MCF 10A (cell line): ENCODE data around the gene ALDH18A1. TPM values are rescaled to one million over a fixed set of nuclear protein-coding genes. Genes with fewer than 3 reads are reported as not detected.

Source experiments
- BruUV-seq: library from RNA; stranded (reverse); fragments of 400-500 nt; replicated peaks from 2 replicates; lab custom pipeline; 2021; lab: Mats Ljungman, UMichigan
- CTCF ChIA-PET: fragments of 300-600 bp; sonication (Branson Sonifier 250); formaldehyde crosslinking; extraction: SDS; loops from one replicate; lab custom pipeline; 2021; ENCODE audit warnings: antibody characterized with exemption, inconsistent platforms; lab: Yijun Ruan, JAX
- POLR2A ChIA-PET: fragments of 300-600, 350-650 bp; sonication (Branson Sonifier 250); formaldehyde crosslinking; extraction: SDS; loops from one replicate; lab custom pipeline; 2020; ENCODE audit warnings: antibody characterized with exemption, inconsistent platforms; lab: Yijun Ruan, JAX
- DNase-seq: peaks from one replicate; pipeline ENCODE4 v3.0.0-alpha.2; 2018; ENCODE audit not compliant: unreplicated experiment
- H3K27ac Mint-ChIP-seq: one replicate; pipeline ENCODE4 v1.8.0; 2022; ENCODE audit warnings: mild to moderate bottlenecking, low read depth, mixed read lengths; ENCODE audit not compliant: unreplicated experiment
- H3K27me3 Mint-ChIP-seq: one replicate; pipeline ENCODE4 v1.8.0; 2022; ENCODE audit warnings: mixed read lengths; ENCODE audit not compliant: insufficient read depth, unreplicated experiment
- H3K36me3 Mint-ChIP-seq: one replicate; pipeline ENCODE4 v1.8.0; 2022; ENCODE audit warnings: mild to moderate bottlenecking, moderate library complexity, mixed read lengths; ENCODE audit not compliant: insufficient read depth, unreplicated experiment
- H3K4me1 Mint-ChIP-seq: one replicate; pipeline ENCODE4 v1.8.0; 2022; ENCODE audit warnings: mixed read lengths; ENCODE audit not compliant: insufficient read depth, unreplicated experiment
- H3K4me3 Mint-ChIP-seq: one replicate; pipeline ENCODE4 v1.8.0; 2022; ENCODE audit warnings: mild to moderate bottlenecking, moderate library complexity, mixed read lengths; ENCODE audit not compliant: unreplicated experiment
- H3K9me3 Mint-ChIP-seq: one replicate; pipeline ENCODE4 v1.8.0; 2022; ENCODE audit warnings: mixed read lengths; ENCODE audit not compliant: unreplicated experiment
- CTCF ChIP-seq: fragments of 200-600 bp; IDR thresholded peaks from one replicate; pipeline ENCODE4 v1.8.0; 2022; ENCODE audit warnings: antibody characterized with exemption, mild to moderate bottlenecking; ENCODE audit not compliant: unreplicated experiment
- intact Hi-C: fragments of 100-400 bp; cut with micrococcal nuclease; formaldehyde crosslinking; loops from 2 replicates; pipeline ENCODE4 v1.14.1; 2022
- total RNA-seq: library from RNA; stranded (reverse); gene quantifications from 2 replicates; pipeline ENCODE4 v1.2.3, GENCODE V29; 2022

Gene ALDH18A1
- total RNA-seq, 1 experiment from 2014 or later = 91.0 TPM

- no TSS peak for BruUV-seq
Measured at GRCh38 chr10:95565336-95565735, 91.2 kb downstream of the ALDH18A1 start.

DNA sequence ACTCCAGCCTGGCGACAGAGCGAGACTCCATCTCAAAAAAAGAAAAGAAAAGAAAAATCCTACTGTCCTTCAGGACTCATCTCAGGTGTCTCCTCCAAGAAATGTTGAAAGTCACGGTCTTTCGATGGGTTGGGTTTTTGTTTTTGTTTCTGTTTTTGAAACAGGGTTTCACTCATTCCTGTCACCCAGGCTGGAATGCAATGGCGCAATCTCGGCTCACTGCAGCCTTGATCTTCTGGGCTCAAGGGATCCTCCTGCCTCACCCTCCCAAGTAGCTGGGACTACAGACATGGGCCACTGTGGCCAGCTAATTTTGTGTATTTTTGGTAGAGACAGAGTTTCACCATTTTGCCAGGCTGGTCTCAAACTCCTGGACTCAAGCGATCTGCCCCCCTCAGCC, 92.2 kb downstream of the ALDH18A1 start:
- ChIA-PET POLR2A (no interaction called here), CTCF (interaction anchor here (0.6 kb wide), 1 partner anchor 1596 kb away, joined by 4 read pairs; no protein-coding TSS in a partner anchor)
- no peak overlapping the region for H3K27ac Mint-ChIP-seq
- no peaks in the 10 kb centered on the region for H3K9me3 Mint-ChIP-seq
- no TSS peak for BruUV-seq
- H3K4me3 Mint-ChIP-seq = no peak overlapping the region
- intact Hi-C loops = loop anchor here (5.0 kb wide), 1 partner anchor 92 kb away; no protein-coding TSS in a partner anchor
- H3K36me3 Mint-ChIP-seq = no peaks in the 10 kb centered on the region
- peak; percentile 35 for DNase-seq
- TF ChIP-seq CTCF = no peak
- peaks cover 13% of the 10 kb centered on the region for H3K27me3 Mint-ChIP-seq
- H3K4me1 Mint-ChIP-seq = peaks cover 6% of the 10 kb centered on the region

More at GRCh38 chr10:95565336-95565735, 91.2 kb downstream of the ALDH18A1 start:
- intact Hi-C loops = no loop called here
- ChIA-PET CTCF (no interaction called here), POLR2A (no interaction called here)
- H3K9me3 Mint-ChIP-seq = no peaks in the 10 kb centered on the region
- TF ChIP-seq CTCF = no peak
- H3K4me1 Mint-ChIP-seq = peaks cover 10% of the 10 kb centered on the region
- no peak for DNase-seq
- H3K4me3 Mint-ChIP-seq = no peak overlapping the region
- no peak overlapping the region for H3K27ac Mint-ChIP-seq
- no peaks in the 10 kb centered on the region for H3K36me3 Mint-ChIP-seq
- peaks cover 2% of the 10 kb centered on the region for H3K27me3 Mint-ChIP-seq

DNA sequence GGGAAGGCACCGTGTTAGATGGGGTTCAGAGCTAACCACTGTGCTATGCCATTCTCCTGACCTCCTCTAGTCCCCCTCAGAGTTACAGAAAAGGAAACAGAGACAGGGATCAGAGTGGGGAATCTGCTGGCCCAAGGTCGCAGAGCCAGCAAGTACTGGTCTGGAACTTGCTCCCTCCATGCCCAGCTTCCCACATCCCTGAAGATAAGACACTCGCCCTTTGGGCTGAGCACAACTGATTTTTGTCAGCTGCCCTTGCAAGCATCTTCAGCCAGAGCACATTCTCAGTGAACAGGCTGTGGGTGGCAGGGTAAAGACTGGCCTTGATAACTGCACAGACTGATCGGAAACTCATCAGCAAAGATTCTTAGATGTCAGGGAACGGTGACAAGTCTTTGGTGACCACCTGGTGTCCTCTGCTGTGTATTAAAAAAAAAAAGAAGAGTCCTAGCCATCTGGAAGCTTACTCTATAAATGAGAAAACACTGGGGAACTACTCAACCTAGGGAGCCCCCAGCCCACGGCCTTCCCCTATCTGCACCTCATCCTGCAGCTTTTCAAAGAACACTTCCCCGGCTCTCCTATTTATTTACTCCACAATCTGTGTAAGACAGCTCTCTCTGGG, 94.1 kb downstream of the ALDH18A1 start:
- ChIA-PET POLR2A (interaction anchor here (1.4 kb wide), 1 partner anchor 133 kb away, joined by 4 read pairs; no protein-coding TSS in a partner anchor), CTCF (interaction anchor here (0.6 to 1.6 kb wide), 5 partner anchors 21 to 197 kb away, joined by 3 to 5 read pairs (median 4); no protein-coding TSS in a partner anchor)
- no peak for DNase-seq
- H3K36me3 Mint-ChIP-seq = no peaks in the 10 kb centered on the region
- BruUV-seq = no TSS peak
- peaks cover 30% of the 10 kb centered on the region for H3K27me3 Mint-ChIP-seq
- H3K9me3 Mint-ChIP-seq = no peaks in the 10 kb centered on the region
- no peak for TF ChIP-seq CTCF
- H3K4me3 Mint-ChIP-seq = no peak overlapping the region
- H3K4me1 Mint-ChIP-seq = no peaks in the 10 kb centered on the region
- intact Hi-C loops = loop anchor here (5.0 kb wide), 1 partner anchor 90 kb away; no protein-coding TSS in a partner anchor
- no peak overlapping the region for H3K27ac Mint-ChIP-seq

GRCh38 chr10:95561864-95562177, 94.7 kb downstream of the ALDH18A1 start:
- H3K27ac Mint-ChIP-seq = no peak overlapping the region
- H3K36me3 Mint-ChIP-seq = no peaks in the 10 kb centered on the region
- H3K4me1 Mint-ChIP-seq = no peaks in the 10 kb centered on the region
- no peak for DNase-seq
- no peaks in the 10 kb centered on the region for H3K9me3 Mint-ChIP-seq
- H3K27me3 Mint-ChIP-seq = peaks cover 35% of the 10 kb centered on the region
- POLR2A ChIA-PET = interaction anchor here (0.7 to 1.4 kb wide), 2 partner anchors 19 to 132 kb away, joined by 4 read pairs; no protein-coding TSS in a partner anchor
- intact Hi-C loops = loop anchor here (1.0 to 5.0 kb wide), 2 partner anchors 48 to 90 kb away; no protein-coding TSS in a partner anchor
- BruUV-seq = no TSS peak
- CTCF ChIA-PET = interaction anchor here (0.6 to 1.6 kb wide), 4 partner anchors 22 to 196 kb away, joined by 3 to 4 read pairs (median 4); no protein-coding TSS in a partner anchor
- no peak for TF ChIP-seq CTCF
- H3K4me3 Mint-ChIP-seq = peak overlapping the region; percentile 88
